H1 (cell line): ENCODE measurements around the gene COL6A5. TPM values are rescaled to one million over a fixed set of nuclear protein-coding genes. Genes with fewer than 3 reads are reported as not detected.

ENCODE experiments used
- CTCF ChIA-PET: fragments of 300-600 bp; sonication (Branson Sonifier 250); formaldehyde crosslinking; loops from one replicate; lab custom pipeline; 2021; ENCODE audit not compliant: partially characterized antibody; lab: Charles Lee
- POLR2A ChIA-PET: fragments of 300-600 bp; sonication (Branson Sonifier 250); formaldehyde crosslinking; loops from one replicate; lab custom pipeline; 2021; ENCODE audit warnings: inconsistent platforms; ENCODE audit not compliant: partially characterized antibody; lab: Charles Lee
- DNase-seq, 2 experiments: peaks; one replicate each; pipeline versions ENCODE4 v3.0.0 to v3.0.0-alpha.2; 2010 to 2022; ENCODE audit warnings: low spot score in 2 of 2, low read depth in 1 of 2, mixed read lengths in 1 of 2
- FAIRE-seq: peaks from 2 replicates; lab custom pipeline; 2011; peaks lifted over from hg19 to GRCh38; lab: Jason Lieb, UNC
- H2AFZ ChIP-seq: 2 replicates; pipeline ENCODE4 v1.8.1; 2012; ENCODE audit warnings: low read length, inconsistent platforms
- H2AK5ac ChIP-seq: 2 replicates; pipeline ENCODE4 v1.6.1; 2013; ENCODE audit warnings: low read depth, low read length
- H2BK120ac ChIP-seq: replicated peaks from 2 replicates; pipeline ENCODE3; 2013; ENCODE audit warnings: low read depth, low read length, inconsistent platforms
- H2BK12ac ChIP-seq: 2 replicates; pipeline ENCODE4 v1.6.1; 2013; ENCODE audit warnings: low read depth, low read length
- H2BK15ac ChIP-seq: 2 replicates; pipeline ENCODE4 v1.6.1; 2013; ENCODE audit warnings: low read length
- H2BK20ac ChIP-seq: 2 replicates; pipeline ENCODE4 v1.6.1; 2013; ENCODE audit warnings: low read length
- H2BK5ac ChIP-seq: 2 replicates; pipeline ENCODE4 v1.6.1; 2013; ENCODE audit warnings: low read depth, low read length
- H3K14ac ChIP-seq: 2 replicates; pipeline ENCODE4 v1.6.1; 2013; ENCODE audit warnings: inconsistent platforms; ENCODE audit not compliant: insufficient read length
- H3K18ac ChIP-seq: 2 replicates; pipeline ENCODE4 v1.6.1; 2013; ENCODE audit warnings: low read length; ENCODE audit errors: extremely low read depth
- H3K23ac ChIP-seq: 2 replicates; pipeline ENCODE4 v1.6.1; 2013; ENCODE audit warnings: inconsistent platforms; ENCODE audit not compliant: insufficient read length
- H3K23me2 ChIP-seq: 2 replicates; pipeline ENCODE4 v1.6.1; 2013; ENCODE audit warnings: low read depth, low read length
- H3K27ac ChIP-seq: 2 replicates; pipeline ENCODE4 v1.6.1; 2011; ENCODE audit warnings: low read depth, low read length, inconsistent platforms
- H3K27me3 ChIP-seq, 4 experiments: replicated peaks in 1 of 4; 1 replicate in 1 of 4; 2 replicates in 3 of 4; pipeline versions ENCODE4 v1.6.1 to v1.8.1; 2011 to 2013; ENCODE audit warnings: low read length in 3 of 4, mild to moderate bottlenecking in 3 of 4, inconsistent platforms in 2 of 4, mixed read lengths in 2 of 4, moderate library complexity in 1 of 4; ENCODE audit not compliant: control insufficient read depth in 3 of 4, insufficient read depth in 3 of 4; ENCODE audit errors: extremely low read depth in 1 of 4
- H3K36me3 ChIP-seq, 4 experiments: 2 replicates each; pipeline versions ENCODE4 v1.6.1 to v1.8.1; 2011 to 2013; ENCODE audit warnings: mild to moderate bottlenecking in 4 of 4, low read length in 3 of 4, moderate library complexity in 2 of 4, control low read depth in 1 of 4, inconsistent platforms in 1 of 4; ENCODE audit not compliant: insufficient read depth in 4 of 4, control insufficient read depth in 2 of 4
- H3K4ac ChIP-seq: replicated peaks from 2 replicates; pipeline ENCODE3; 2013; ENCODE audit warnings: low read length, low read depth, mixed read lengths, inconsistent platforms; ENCODE audit not compliant: insufficient read length
- H3K4me1 ChIP-seq, 4 experiments: replicated peaks in 1 of 4; 1 replicate in 1 of 4; 2 replicates in 3 of 4; pipeline versions ENCODE4 v1.6.1 to v1.8.1; 2011 to 2013; ENCODE audit warnings: low read length in 3 of 4, inconsistent platforms in 2 of 4, mixed read lengths in 1 of 4; ENCODE audit not compliant: insufficient read depth in 4 of 4, control insufficient read depth in 3 of 4
- H3K4me2 ChIP-seq, 2 experiments: 2 replicates each; pipeline versions ENCODE4 v1.6.1 to v1.8.1; 2011 to 2013; ENCODE audit warnings: low read depth in 2 of 2, low read length in 2 of 2, control low read depth in 1 of 2, inconsistent platforms in 1 of 2, mild to moderate bottlenecking in 1 of 2; ENCODE audit not compliant: insufficient read depth in 1 of 2
- H3K4me3 ChIP-seq, 4 experiments: fragments of 200-600, 300-600 bp in 1 of 4; sonication (generic), shearing (Covaris generic), sonication (Bioruptor Twin) in 1 of 4; 2 replicates each; pipeline versions ENCODE4 v1.5.1 to v1.8.1; 2011 to 2016; ENCODE audit warnings: low read length in 4 of 4, low read depth in 3 of 4, control low read depth in 2 of 4, inconsistent platforms in 2 of 4, mild to moderate bottlenecking in 2 of 4, mixed read lengths in 1 of 4, moderate library complexity in 1 of 4; ENCODE audit not compliant: insufficient read depth in 2 of 4; ENCODE audit errors: extremely low read depth in 1 of 4
- H3K56ac ChIP-seq: replicated peaks from 2 replicates; pipeline ENCODE3; 2013; ENCODE audit warnings: low read depth, mild to moderate bottlenecking, mixed read lengths, low read length, inconsistent platforms; ENCODE audit not compliant: insufficient read length
- H3K79me1 ChIP-seq: 2 replicates; pipeline ENCODE4 v1.6.1; 2013; ENCODE audit warnings: low read depth, low read length, control low read depth
- H3K79me2 ChIP-seq, 2 experiments: 2 replicates each; pipeline versions ENCODE4 v1.6.1 to v1.8.1; 2012 to 2013; ENCODE audit warnings: low read length in 2 of 2, mild to moderate bottlenecking in 2 of 2, inconsistent platforms in 1 of 2; ENCODE audit not compliant: insufficient read depth in 2 of 2, control insufficient read depth in 1 of 2
- H3K9ac ChIP-seq, 4 experiments: replicated peaks in 1 of 4; 1 replicate in 1 of 4; 2 replicates in 3 of 4; pipeline versions ENCODE4 v1.6.1 to v1.8.1; 2011 to 2013; ENCODE audit warnings: low read depth in 3 of 4, low read length in 3 of 4, control low read depth in 2 of 4, mild to moderate bottlenecking in 2 of 4, moderate library complexity in 2 of 4, inconsistent platforms in 1 of 4; ENCODE audit errors: extremely low read depth in 1 of 4
- H3K9me3 ChIP-seq, 2 experiments: 2 replicates each; pipeline versions ENCODE4 v1.6.1 to v1.8.1; 2012 to 2013; ENCODE audit warnings: mild to moderate bottlenecking in 2 of 2, moderate library complexity in 2 of 2, control low read depth in 1 of 2, inconsistent platforms in 1 of 2, low read depth in 1 of 2, low read length in 1 of 2, mixed read lengths in 1 of 2; ENCODE audit not compliant: insufficient read depth in 2 of 2
- H4K20me1 ChIP-seq, 2 experiments: replicated peaks in 1 of 2; 2 replicates each; pipeline versions ENCODE3 to v1.8.1; 2011 to 2013; ENCODE audit warnings: inconsistent platforms in 2 of 2, low read length in 2 of 2, mild to moderate bottlenecking in 1 of 2; ENCODE audit not compliant: insufficient read depth in 2 of 2, control insufficient read depth in 1 of 2
- H4K5ac ChIP-seq: 2 replicates; pipeline ENCODE4 v1.6.1; 2013; ENCODE audit warnings: low read length, low read depth, mixed read lengths, inconsistent platforms; ENCODE audit not compliant: insufficient read length
- H4K8ac ChIP-seq: 2 replicates; pipeline ENCODE4 v1.8.0; 2013; ENCODE audit warnings: mild to moderate bottlenecking, moderate library complexity, low read length, inconsistent platforms; ENCODE audit not compliant: insufficient read depth; ENCODE audit errors: extremely low read depth
- H4K91ac ChIP-seq: replicated peaks from 2 replicates; pipeline ENCODE3; 2013; ENCODE audit warnings: low read length, mixed read lengths, inconsistent platforms; ENCODE audit not compliant: insufficient read length
- CBX5 ChIP-seq: fragments of 300-800, 300-1000 bp; sonication (generic); IDR thresholded peaks from 2 replicates; pipeline ENCODE4 v1.7.1; 2016; ENCODE audit warnings: antibody characterized with exemption, low read length, low read depth
- CREB1 ChIP-seq: IDR thresholded peaks from 2 replicates; pipeline ENCODE4 v1.6.1; 2012; ENCODE audit warnings: inconsistent platforms
- CTBP2 ChIP-seq: IDR thresholded peaks from 2 replicates; pipeline ENCODE4 v1.7.0; 2011; ENCODE audit warnings: borderline replicate concordance, mild to moderate bottlenecking, moderate library complexity, mixed read lengths, low read length; ENCODE audit not compliant: insufficient read depth, insufficient read length
- KDM1A ChIP-seq: fragments of 200-600, 300-600 bp; sonication (generic); IDR thresholded peaks from 2 replicates; pipeline ENCODE4 v1.7.1; 2016; ENCODE audit warnings: mild to moderate bottlenecking, low read length, borderline replicate concordance
- NANOG ChIP-seq: IDR thresholded peaks from 2 replicates; pipeline ENCODE4 v1.6.1; 2011; ENCODE audit warnings: low read length, low read depth, mild to moderate bottlenecking, inconsistent platforms; ENCODE audit not compliant: insufficient read depth, poor library complexity, severe bottlenecking
- RFX5 ChIP-seq: IDR thresholded peaks from 2 replicates; pipeline ENCODE4 v1.6.1; 2011; ENCODE audit warnings: low read depth, low read length, improper control_type of control experiment, borderline replicate concordance
- RNF2 ChIP-seq: fragments of 200-900, 300-1000 bp; sonication (generic); IDR thresholded peaks from 2 replicates; pipeline ENCODE4 v1.7.1; 2016; ENCODE audit warnings: borderline replicate concordance, low read depth, mild to moderate bottlenecking, antibody characterized with exemption, low read length; ENCODE audit not compliant: poor library complexity, severe bottlenecking; ENCODE audit errors: missing control alignments
- SP4 ChIP-seq: IDR thresholded peaks from 2 replicates; pipeline ENCODE4 v1.6.1; 2012; ENCODE audit warnings: low read length, inconsistent platforms
- SRF ChIP-seq: IDR thresholded peaks from 2 replicates; pipeline ENCODE4 v1.6.1; 2011; ENCODE audit warnings: mild to moderate bottlenecking, low read depth, low read length, moderate library complexity
- TEAD4 ChIP-seq: IDR thresholded peaks from 2 replicates; pipeline ENCODE4 v1.6.1; 2012; ENCODE audit warnings: low read depth, low read length, inconsistent platforms, mixed read lengths
- whole genome bisulfite sequencing, 2 experiments: shearing (Covaris generic) in 1 of 2; methylation state at CpG; one replicate each; pipeline versions ENCODE4 v1.1.6 to v1.1.7; 2013 to 2015; ENCODE audit warnings: low lambda C conversion rate in 2 of 2, mixed read lengths in 2 of 2, inconsistent platforms in 1 of 2, low coverage in 1 of 2, missing lambda C conversion rate in 1 of 2; ENCODE audit not compliant: insufficient replicate concordance in 2 of 2, insufficient coverage in 1 of 2, insufficient read length in 1 of 2; ENCODE audit errors: extremely low coverage in 1 of 2, missing lambda C conversion rate in 1 of 2; 5-methylcytosine and 5-hydroxymethylcytosine counted together
- polyA plus RNA-seq, 7 experiments: library from polyadenylated mRNA; depleted of rRNA in 3 of 7; stranded (reverse) in 5 of 7; unstranded in 2 of 7; fragments of >200 nt in 5 of 7; fragments of 200-250 nt in 2 of 7; gene quantifications; 1 replicate in 5 of 7; 2 replicates in 1 of 7; 4 replicates in 1 of 7; pipeline versions ENCODE4 v1.2.1 to v1.2.3, GENCODE V29; 2011 to 2013; ENCODE audit warnings: missing spikeins in 2 of 7, mixed read lengths in 2 of 7
- total RNA-seq: library from RNA; stranded (reverse); fragmentation: NEBNext Ultra II Directional; extraction: Animal tissue kit (Norgen Biotek cat#: 25700); gene quantifications from 2 replicates; pipeline ENCODE4 v1.2.1, GENCODE V29; 2021

Gene COL6A5
- total and polyA plus RNA-seq, 2 of the 8 experiments (the other 6 are each of a cell fraction or from before 2014, with no cell fraction given), result 0.05 to 0.06 TPM

- Histone ChIP-seq H3K4me2 (no peak overlapping the region), H3K4ac (no peak overlapping the region), H3K56ac (no peak overlapping the region), H3K27ac (no peak overlapping the region), H2AK5ac (no peak overlapping the region), H3K79me2 (no peaks in the 10 kb centered on the region), H2BK5ac (no peak overlapping the region), H3K23me2 (no peaks in the 10 kb centered on the region), H3K4me1 (no peaks in the 10 kb centered on the region), H3K14ac (no peak overlapping the region), H4K20me1 (no peaks in the 10 kb centered on the region), H3K9ac (no peak overlapping the region), H3K23ac (no peak overlapping the region), H3K18ac (no peak overlapping the region), H2BK120ac (no peak overlapping the region), H4K8ac (no peak overlapping the region), H3K79me1 (no peaks in the 10 kb centered on the region), H3K9me3 (no peaks in the 10 kb centered on the region), H4K5ac (no peak overlapping the region), H2BK12ac (no peak overlapping the region), H2BK20ac (no peak overlapping the region), H3K36me3 (no peaks in the 10 kb centered on the region), H3K27me3 (no peaks in the 10 kb centered on the region), H2AFZ (no peak overlapping the region), H2BK15ac (no peak overlapping the region), H4K91ac (no peak overlapping the region), H3K4me3 (no peak overlapping the region)
- FAIRE-seq (no peak), DNase-seq (no peak)
- WGBS, 2 experiments, result 100% methylated on average over 1 of the region's 1 CpG; no CpG with 5 or more reads in 1 of the 2 experiments
- ChIA-PET CTCF (interaction anchor here (0.6 to 1.2 kb wide), 5 partner anchors 43 to 174 kb away, joined by 3 to 5 read pairs (median 3); no protein-coding TSS in a partner anchor), POLR2A (no interaction called here)
- TF ChIP-seq NANOG (no peak), CREB1 (no peak), CTBP2 (no peak), SP4 (no peak), TEAD4 (no peak), KDM1A (no peak), RNF2 (no peak), SRF (no peak), CBX5 (no peak), RFX5 (no peak)
These were observed 142.8 kb downstream of the COL6A5 start for GRCh38 chr3:130488288-130488687.
